ENCODE results near the gene PTPRG.

PTPRG gene

DNA sequence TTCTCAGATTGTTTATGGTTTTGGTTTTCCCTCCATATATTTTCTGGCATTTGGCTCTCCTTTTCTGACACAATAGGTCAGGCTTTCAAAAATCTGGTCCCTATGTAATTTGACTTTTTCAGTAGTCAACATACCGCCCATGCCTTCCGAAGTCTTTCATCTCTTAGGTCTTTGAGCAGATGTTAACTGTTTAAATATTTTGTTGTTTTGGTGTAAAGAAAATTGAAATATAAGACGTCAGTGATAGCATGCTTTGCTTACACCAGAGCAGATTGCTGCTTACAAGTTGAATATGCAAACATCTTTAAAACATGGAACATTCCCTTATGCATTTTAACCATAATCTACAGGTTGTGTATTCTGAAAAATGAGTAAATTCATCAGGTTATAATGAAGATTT is 233.0 kb downstream of the PTPRG start:
- Histone ChIP-seq H3K4me3 (ENCODE audit: severe bottlenecking) (no peak overlapping the region), H3K27me3 (ENCODE audit: insufficient read depth, poor library complexity, severe bottlenecking) (no peaks in the 10 kb centered on the region), H3K4me1 (ENCODE audit: insufficient read depth, poor library complexity, severe bottlenecking) (no peaks in the 10 kb centered on the region), H3K36me3 (ENCODE audit: low read depth) (no peaks in the 10 kb centered on the region), H3K27ac (ENCODE audit: poor library complexity, severe bottlenecking) (no peak overlapping the region), H3K9me3 (ENCODE audit: severe bottlenecking) (no peaks in the 10 kb centered on the region)
- ATAC-seq (ENCODE audit: low read depth) (no peak), DNase-seq (ENCODE audit: low spot score) (no peak)
- TF ChIP-seq, protein P1, sequence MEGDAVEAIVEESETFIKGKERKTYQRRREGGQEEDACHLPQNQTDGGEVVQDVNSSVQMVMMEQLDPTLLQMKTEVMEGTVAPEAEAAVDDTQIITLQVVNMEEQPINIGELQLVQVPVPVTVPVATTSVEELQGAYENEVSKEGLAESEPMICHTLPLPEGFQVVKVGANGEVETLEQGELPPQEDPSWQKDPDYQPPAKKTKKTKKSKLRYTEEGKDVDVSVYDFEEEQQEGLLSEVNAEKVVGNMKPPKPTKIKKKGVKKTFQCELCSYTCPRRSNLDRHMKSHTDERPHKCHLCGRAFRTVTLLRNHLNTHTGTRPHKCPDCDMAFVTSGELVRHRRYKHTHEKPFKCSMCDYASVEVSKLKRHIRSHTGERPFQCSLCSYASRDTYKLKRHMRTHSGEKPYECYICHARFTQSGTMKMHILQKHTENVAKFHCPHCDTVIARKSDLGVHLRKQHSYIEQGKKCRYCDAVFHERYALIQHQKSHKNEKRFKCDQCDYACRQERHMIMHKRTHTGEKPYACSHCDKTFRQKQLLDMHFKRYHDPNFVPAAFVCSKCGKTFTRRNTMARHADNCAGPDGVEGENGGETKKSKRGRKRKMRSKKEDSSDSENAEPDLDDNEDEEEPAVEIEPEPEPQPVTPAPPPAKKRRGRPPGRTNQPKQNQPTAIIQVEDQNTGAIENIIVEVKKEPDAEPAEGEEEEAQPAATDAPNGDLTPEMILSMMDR (IDR thresholded peaks at IDR 0.05; ENCODE audit: poor library complexity, severe bottlenecking), result no peak

DNA sequence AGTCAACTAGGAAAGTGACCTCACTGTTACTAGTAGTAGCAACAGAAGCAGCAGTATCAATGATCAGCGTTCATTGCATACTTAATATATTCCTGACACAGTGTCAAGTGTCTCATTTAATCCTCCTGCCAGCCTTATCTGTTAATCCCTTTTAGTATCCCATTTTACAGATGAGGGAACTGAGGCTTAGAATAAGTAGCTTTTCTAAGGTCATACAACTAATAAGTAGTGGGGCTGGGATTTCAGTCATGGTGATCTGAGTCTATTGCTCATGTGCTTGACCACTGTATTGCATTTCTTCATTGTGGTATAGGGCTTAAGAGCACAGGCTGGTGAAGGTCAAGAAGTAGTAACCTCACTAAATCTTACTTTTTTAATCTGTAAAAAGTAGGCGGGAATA is 233.6 kb downstream of the PTPRG start:
- Histone ChIP-seq H3K27me3 (ENCODE audit: insufficient read depth, poor library complexity, severe bottlenecking) (no peaks in the 10 kb centered on the region), H3K4me3 (ENCODE audit: severe bottlenecking) (no peak overlapping the region), H3K4me1 (ENCODE audit: insufficient read depth, poor library complexity, severe bottlenecking) (no peaks in the 10 kb centered on the region), H3K9me3 (ENCODE audit: severe bottlenecking) (no peaks in the 10 kb centered on the region), H3K27ac (ENCODE audit: poor library complexity, severe bottlenecking) (no peak overlapping the region), H3K36me3 (ENCODE audit: low read depth) (no peaks in the 10 kb centered on the region)
- ATAC-seq (ENCODE audit: low read depth), result no peak
- TF ChIP-seq, protein P1 (IDR thresholded peaks at IDR 0.05; ENCODE audit: poor library complexity, severe bottlenecking), result no peak
- DNase-seq (ENCODE audit: low spot score), result no peak

DNA sequence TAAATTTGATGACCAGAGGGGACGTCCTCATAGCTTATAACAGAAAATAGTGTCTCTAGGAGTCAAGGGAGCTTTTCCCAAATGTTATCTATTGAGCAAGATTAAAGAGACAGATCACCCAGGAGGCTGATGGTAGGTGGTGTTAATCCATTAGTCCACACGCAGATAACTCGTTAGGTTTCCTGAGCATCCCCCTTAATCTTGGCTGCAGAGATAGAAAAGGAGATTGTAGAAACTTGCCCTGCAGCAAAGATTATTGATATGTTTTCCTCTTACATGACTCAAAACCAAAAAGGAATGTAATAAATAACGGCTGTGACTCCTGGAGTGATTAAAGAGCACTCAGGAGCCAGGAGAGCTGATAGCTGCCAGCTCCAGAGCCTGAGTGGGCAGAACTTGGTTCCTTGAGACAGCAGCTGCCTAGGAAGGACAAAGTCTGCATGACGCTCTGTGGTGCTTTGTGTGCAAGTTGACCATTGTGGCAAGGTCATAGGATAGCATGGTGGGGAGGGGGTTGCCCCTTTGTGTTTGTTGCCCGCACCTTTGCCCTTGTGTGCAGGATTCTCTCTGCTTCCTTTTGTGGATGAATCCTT is 234.8 kb downstream of the PTPRG start:
- no peaks in the 10 kb centered on the region for H3K4me1 ChIP-seq (ENCODE audit: insufficient read depth, poor library complexity, severe bottlenecking)
- no peak overlapping the region for H3K27ac ChIP-seq (ENCODE audit: poor library complexity, severe bottlenecking)
- ATAC-seq (ENCODE audit: low read depth) (no peak), DNase-seq (ENCODE audit: low spot score) (no peak)
- TF ChIP-seq, protein P1 (IDR thresholded peaks at IDR 0.05; ENCODE audit: poor library complexity, severe bottlenecking), result no peak
- no peaks in the 10 kb centered on the region for H3K9me3 ChIP-seq (ENCODE audit: severe bottlenecking)
- H3K36me3 ChIP-seq (ENCODE audit: low read depth), result no peaks in the 10 kb centered on the region
- H3K27me3 ChIP-seq (ENCODE audit: insufficient read depth, poor library complexity, severe bottlenecking), result no peaks in the 10 kb centered on the region
- no peak overlapping the region for H3K4me3 ChIP-seq (ENCODE audit: severe bottlenecking)

DNA sequence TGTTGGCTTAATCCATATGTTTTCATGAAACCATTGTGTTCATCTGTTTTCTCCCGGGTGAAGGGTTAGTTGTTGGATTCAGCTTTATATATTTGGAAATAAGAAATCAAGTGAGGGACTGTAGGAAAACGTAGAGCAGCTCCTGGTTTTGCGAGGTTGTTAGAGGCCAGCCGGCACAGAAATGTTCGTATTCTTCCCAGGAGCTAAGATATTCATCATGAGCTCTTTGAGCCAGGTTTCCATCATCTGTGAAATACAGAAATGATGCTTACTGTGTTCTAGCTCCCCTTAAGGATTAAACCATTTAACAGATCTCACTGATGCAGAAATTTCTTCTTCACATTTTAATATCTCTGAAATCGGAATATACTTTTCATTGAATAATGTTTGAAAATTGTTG is 235.5 kb downstream of the PTPRG start:
- no peak for DNase-seq (ENCODE audit: low spot score)
- H3K9me3 ChIP-seq (ENCODE audit: severe bottlenecking), result no peaks in the 10 kb centered on the region
- no peak for ATAC-seq (ENCODE audit: low read depth)
- H3K27me3 ChIP-seq (ENCODE audit: insufficient read depth, poor library complexity, severe bottlenecking), result no peaks in the 10 kb centered on the region
- no peak overlapping the region for H3K4me3 ChIP-seq (ENCODE audit: severe bottlenecking)
- H3K36me3 ChIP-seq (ENCODE audit: low read depth), result no peaks in the 10 kb centered on the region
- H3K27ac ChIP-seq (ENCODE audit: poor library complexity, severe bottlenecking), result no peak overlapping the region
- TF ChIP-seq, protein P1 (IDR thresholded peaks at IDR 0.05; ENCODE audit: poor library complexity, severe bottlenecking), result no peak
- H3K4me1 ChIP-seq (ENCODE audit: insufficient read depth, poor library complexity, severe bottlenecking), result no peaks in the 10 kb centered on the region

DNA sequence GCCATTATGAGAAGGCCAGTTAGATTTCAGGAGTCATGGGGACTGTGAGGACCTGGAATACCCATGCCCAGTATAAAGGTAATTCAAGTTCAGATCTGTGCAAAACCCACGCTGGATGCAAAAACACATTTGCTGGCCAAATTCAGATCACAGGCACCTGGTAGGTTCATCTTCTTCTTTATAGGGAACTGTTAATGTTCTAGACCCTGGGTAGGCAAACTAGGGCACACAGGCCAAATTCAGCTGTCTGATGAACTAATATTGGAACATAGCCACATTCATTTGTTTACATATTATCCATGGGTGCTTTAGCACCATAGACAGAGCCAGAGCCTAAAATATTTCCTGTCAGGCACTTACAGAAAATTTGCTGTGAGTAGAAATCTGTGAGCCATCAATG is 241.4 kb downstream of the PTPRG start:
- H3K4me1 ChIP-seq (ENCODE audit: insufficient read depth, poor library complexity, severe bottlenecking), result no peaks in the 10 kb centered on the region
- DNase-seq (ENCODE audit: low spot score), result no peak
- H3K4me3 ChIP-seq (ENCODE audit: severe bottlenecking), result no peak overlapping the region
- no peak for ATAC-seq (ENCODE audit: low read depth)
- TF ChIP-seq, protein P1 (IDR thresholded peaks at IDR 0.05; ENCODE audit: poor library complexity, severe bottlenecking), result no peak
- H3K9me3 ChIP-seq (ENCODE audit: severe bottlenecking), result no peaks in the 10 kb centered on the region
- H3K27ac ChIP-seq (ENCODE audit: poor library complexity, severe bottlenecking), result no peak overlapping the region
- no peaks in the 10 kb centered on the region for H3K27me3 ChIP-seq (ENCODE audit: insufficient read depth, poor library complexity, severe bottlenecking)
- H3K36me3 ChIP-seq (ENCODE audit: low read depth), result no peaks in the 10 kb centered on the region

Measured in RWPE2 (cell line).